ENCODE data around the gene EMID1.

DNA sequence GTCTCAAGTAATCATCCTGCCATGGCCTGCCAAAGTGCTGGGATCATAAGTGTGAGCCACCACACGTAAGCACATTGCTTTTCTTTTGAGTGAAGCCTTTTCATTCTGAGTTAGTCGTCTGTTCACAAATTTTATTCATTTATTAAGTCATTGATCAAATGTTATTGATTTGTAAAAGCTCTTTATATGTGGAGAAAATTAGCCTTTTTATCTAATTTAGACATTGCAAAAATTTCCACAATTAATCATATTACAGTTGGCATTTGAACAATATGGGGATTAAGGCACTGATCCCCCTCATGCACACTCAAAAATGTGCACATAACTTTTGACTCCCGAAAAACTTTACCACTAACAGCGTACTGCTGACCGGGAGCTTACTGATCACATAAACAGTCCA lies 7.5 kb upstream of the EMID1 start:
- TF ChIP-seq, protein P1, sequence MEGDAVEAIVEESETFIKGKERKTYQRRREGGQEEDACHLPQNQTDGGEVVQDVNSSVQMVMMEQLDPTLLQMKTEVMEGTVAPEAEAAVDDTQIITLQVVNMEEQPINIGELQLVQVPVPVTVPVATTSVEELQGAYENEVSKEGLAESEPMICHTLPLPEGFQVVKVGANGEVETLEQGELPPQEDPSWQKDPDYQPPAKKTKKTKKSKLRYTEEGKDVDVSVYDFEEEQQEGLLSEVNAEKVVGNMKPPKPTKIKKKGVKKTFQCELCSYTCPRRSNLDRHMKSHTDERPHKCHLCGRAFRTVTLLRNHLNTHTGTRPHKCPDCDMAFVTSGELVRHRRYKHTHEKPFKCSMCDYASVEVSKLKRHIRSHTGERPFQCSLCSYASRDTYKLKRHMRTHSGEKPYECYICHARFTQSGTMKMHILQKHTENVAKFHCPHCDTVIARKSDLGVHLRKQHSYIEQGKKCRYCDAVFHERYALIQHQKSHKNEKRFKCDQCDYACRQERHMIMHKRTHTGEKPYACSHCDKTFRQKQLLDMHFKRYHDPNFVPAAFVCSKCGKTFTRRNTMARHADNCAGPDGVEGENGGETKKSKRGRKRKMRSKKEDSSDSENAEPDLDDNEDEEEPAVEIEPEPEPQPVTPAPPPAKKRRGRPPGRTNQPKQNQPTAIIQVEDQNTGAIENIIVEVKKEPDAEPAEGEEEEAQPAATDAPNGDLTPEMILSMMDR (IDR thresholded peaks at IDR 0.05): no peak
- TF ChIP-seq EZH2phosphoT487 (IDR thresholded peaks at IDR 0.05): no peak

Measured in neural progenitor cell (in vitro differentiated cells).